K562 (cell line): ENCODE measurements around the gene NUCB2. TPM values are rescaled to one million over a fixed set of nuclear protein-coding genes. Genes with fewer than 3 reads are reported as not detected.

Experiments used
- ATAC-seq: fragments of 200-7000 bp; cut with Tn5 transposase; 3 replicates; pipeline ENCODE4 v1.9.1; 2020; ENCODE audit warnings: moderate library complexity
- BruUV-seq: library from RNA; stranded (reverse); fragments of 400-500 nt; replicated peaks from 2 replicates; lab custom pipeline; 2021; lab: Mats Ljungman, UMichigan
- CTCF ChIA-PET: fragments of 300-600 bp; formaldehyde crosslinking; extraction: SDS; loops from one replicate; lab custom pipeline; 2021; ENCODE audit warnings: low intra/inter-chr PET ratio; lab: Yijun Ruan, JAX
- POLR2A ChIA-PET: fragments of 300-600, 350-650 bp; sonication (Branson Sonifier 250); formaldehyde crosslinking; extraction: SDS; loops from one replicate; lab custom pipeline; 2021; ENCODE audit warnings: antibody characterized with exemption, inconsistent platforms; lab: Yijun Ruan, JAX
- DNase-seq, 4 experiments: peaks; one replicate each; pipeline versions ENCODE4 v3.0.0 to v3.0.0-alpha.2; 2011 to 2018; ENCODE audit warnings: low spot score in 3 of 4, mixed read lengths in 3 of 4; ENCODE audit errors: extremely low read depth in 1 of 4
- FAIRE-seq: peaks from 2 replicates; lab custom pipeline; 2011; peaks lifted over from hg19 to GRCh38; lab: Jason Lieb, UNC
- H2AFZ ChIP-seq: 2 replicates; pipeline ENCODE4 v1.6.0; 2011; ENCODE audit warnings: low read depth, low read length, control low read depth, inconsistent platforms
- H3K27ac ChIP-seq: fragments of 200-600 bp; 3 replicates; pipeline ENCODE4 v1.8.0; 2011; ENCODE audit warnings: low read depth, mild to moderate bottlenecking, control low read depth, inconsistent platforms, low read length, moderate library complexity, mixed read lengths; ENCODE audit errors: extremely low read depth
- H3K27me3 ChIP-seq, 2 experiments: fragments of 300-600 bp in 1 of 2; 2 replicates in 1 of 2; 3 replicates in 1 of 2; pipeline versions ENCODE4 v1.6.0 to v1.8.0; 2011; ENCODE audit warnings: inconsistent platforms in 2 of 2, low read length in 2 of 2, mild to moderate bottlenecking in 1 of 2, mixed read lengths in 1 of 2, moderate library complexity in 1 of 2; ENCODE audit not compliant: control insufficient read depth in 2 of 2, insufficient read depth in 2 of 2
- H3K36me3 ChIP-seq: fragments of 300-600 bp; 3 replicates; pipeline ENCODE4 v1.8.0; 2011; ENCODE audit warnings: mild to moderate bottlenecking, low read length, inconsistent platforms; ENCODE audit not compliant: control insufficient read depth, insufficient read depth
- H3K4me1 ChIP-seq, 2 experiments: fragments of 200-600 bp in 1 of 2; replicated peaks in 1 of 2; 2 replicates in 1 of 2; 3 replicates in 1 of 2; pipeline versions ENCODE4 v1.5.1 to v1.8.0; 2011; ENCODE audit warnings: inconsistent platforms in 2 of 2, low read length in 2 of 2, mild to moderate bottlenecking in 1 of 2, mixed read lengths in 1 of 2, moderate library complexity in 1 of 2; ENCODE audit not compliant: control insufficient read depth in 2 of 2, insufficient read depth in 2 of 2
- H3K4me2 ChIP-seq: 2 replicates; pipeline ENCODE4 v1.6.1; 2011; ENCODE audit warnings: low read length, control low read depth, inconsistent platforms, mixed read lengths; ENCODE audit not compliant: insufficient read depth
- H3K4me3 ChIP-seq: fragments of 200-600 bp; sonication (generic), shearing (Covaris generic); 2 replicates; pipeline ENCODE4 v1.5.1; 2016; ENCODE audit warnings: control low read depth, inconsistent platforms
- H3K79me2 ChIP-seq: fragments of 200-600 bp; 3 replicates; pipeline ENCODE4 v1.8.0; 2011; ENCODE audit warnings: low read length, inconsistent platforms; ENCODE audit not compliant: control insufficient read depth, insufficient read depth
- H3K9ac ChIP-seq, 2 experiments: 2 replicates each; pipeline versions ENCODE4 v1.6.0 to v1.6.1; 2011; ENCODE audit warnings: low read depth in 2 of 2, low read length in 2 of 2, control low read depth in 1 of 2, inconsistent platforms in 1 of 2, mild to moderate bottlenecking in 1 of 2, mixed read lengths in 1 of 2; ENCODE audit not compliant: insufficient read depth in 1 of 2
- H3K9me1 ChIP-seq: one replicate; pipeline ENCODE4 v1.6.0; 2011; ENCODE audit warnings: inconsistent platforms, mild to moderate bottlenecking, low read length, moderate library complexity; ENCODE audit not compliant: control insufficient read depth, insufficient read depth
- H3K9me3 ChIP-seq: replicated peaks from 2 replicates; pipeline ENCODE4 v1.5.1; 2011; ENCODE audit warnings: low read depth, low read length, inconsistent platforms; ENCODE audit not compliant: control insufficient read depth, insufficient read depth
- H4K20me1 ChIP-seq: replicated peaks from 2 replicates; pipeline ENCODE4 v1.6.1; 2011; ENCODE audit warnings: low read length, inconsistent platforms, mixed read lengths; ENCODE audit not compliant: control insufficient read depth, insufficient read depth
- CBX1 ChIP-seq: sonication (generic); IDR thresholded peaks from 2 replicates; pipeline ENCODE4 v1.6.1; 2016; ENCODE audit warnings: antibody characterized with exemption, low read depth, mild to moderate bottlenecking
- ETS2 ChIP-seq: IDR thresholded peaks from 2 replicates; pipeline ENCODE4 v1.6.1; 2016; ENCODE audit warnings: borderline replicate concordance, missing genetic modification characterization, mild to moderate bottlenecking, moderate library complexity, missing compliant biosample characterization; ENCODE audit not compliant: poor library complexity, severe bottlenecking
- ETV1 ChIP-seq: fragments of 450-650 bp; conservative IDR thresholded peaks from 2 replicates; pipeline ENCODE4 v1.6.1; 2016; ENCODE audit warnings: missing genetic modification characterization, control low read depth, low read depth, missing compliant biosample characterization
- HMGN3 ChIP-seq: IDR thresholded peaks from 2 replicates; pipeline ENCODE4 v1.6.1; 2011; ENCODE audit warnings: borderline replicate concordance, low read depth, mild to moderate bottlenecking, mixed read lengths, low read length; ENCODE audit not compliant: insufficient read length; ENCODE audit errors: extremely low read depth
- KDM1A ChIP-seq, 2 experiments: fragments of 450-650 bp; IDR thresholded peaks; 2 replicates each; pipeline ENCODE4 v1.6.1; 2016; ENCODE audit warnings: mild to moderate bottlenecking in 2 of 2
- NFATC3 ChIP-seq: fragments of 450-650 bp; IDR thresholded peaks from 2 replicates; pipeline ENCODE4 v1.6.1; 2017; ENCODE audit warnings: mild to moderate bottlenecking
- NONO ChIP-seq, 2 experiments: fragments of 200-400 bp in 1 of 2; fragments of 450-650 bp in 1 of 2; formaldehyde crosslinking in 1 of 2; IDR thresholded peaks; 2 replicates each; pipeline ENCODE4 v1.6.1; 2017; ENCODE audit warnings: low read depth in 2 of 2, mild to moderate bottlenecking in 2 of 2, moderate library complexity in 2 of 2, low read length in 1 of 2
- NRF1 ChIP-seq, 2 experiments: fragments of 450-650 bp; IDR thresholded peaks in 1 of 2; conservative IDR thresholded peaks in 1 of 2; 2 replicates each; pipeline ENCODE4 v1.6.1; 2014; ENCODE audit warnings: mild to moderate bottlenecking in 2 of 2
- SIN3A ChIP-seq, 2 experiments: fragments of 150-350 bp in 1 of 2; IDR thresholded peaks; 2 replicates each; pipeline ENCODE4 v1.6.1; 2011 to 2016; ENCODE audit warnings: borderline replicate concordance in 2 of 2, low read depth in 2 of 2, low read length in 2 of 2, mild to moderate bottlenecking in 2 of 2, moderate library complexity in 2 of 2; ENCODE audit not compliant: control insufficient read depth in 1 of 2
- YY1 ChIP-seq, 3 experiments: IDR thresholded peaks; 2 replicates each; pipeline ENCODE4 v1.6.1; 2011; ENCODE audit warnings: low read length in 2 of 3, mild to moderate bottlenecking in 2 of 3, moderate library complexity in 2 of 3, borderline replicate concordance in 1 of 3, control low read depth in 1 of 3, low read depth in 1 of 3; ENCODE audit not compliant: insufficient read depth in 3 of 3, insufficient replicate concordance in 2 of 3, control insufficient read depth in 1 of 3, insufficient read length in 1 of 3; ENCODE audit errors: extremely low read depth in 1 of 3
- ZNF253 ChIP-seq: fragments of 250-450 bp; sonication (Bioruptor Pico); conservative IDR thresholded peaks from 2 replicates; pipeline ENCODE4 v1.6.1; 2021; ENCODE audit warnings: mild to moderate bottlenecking
- ZNF316 ChIP-seq: fragments of 450-650 bp; IDR thresholded peaks from 2 replicates; pipeline ENCODE4 v1.6.1; 2016
- ZNF57 ChIP-seq: fragments of 450-650 bp; formaldehyde crosslinking; IDR thresholded peaks from 2 replicates; pipeline ENCODE4 v1.4.0; 2020; ENCODE audit warnings: mild to moderate bottlenecking, moderate library complexity
- ZNF76 ChIP-seq: fragments of 250-450 bp; sonication (Bioruptor Pico); IDR thresholded peaks from 2 replicates; pipeline ENCODE4 v1.4.0; 2020; ENCODE audit warnings: mild to moderate bottlenecking, moderate library complexity, borderline replicate concordance
- WGBS: fragments of 100-300 bp; shearing (Covaris generic); methylation state at CpG from one replicate; pipeline ENCODE4 v1.1.6; 2016; ENCODE audit warnings: low coverage, mixed read lengths; ENCODE audit not compliant: insufficient coverage; ENCODE audit errors: missing lambda C conversion rate; 5-methylcytosine and 5-hydroxymethylcytosine counted together
- in situ Hi-C: fragments of 300-500 bp; cut with MboI; formaldehyde crosslinking; loops from 4 replicates; pipeline ENCODE4 v1.15.0; 2018; ENCODE audit warnings: inconsistent platforms, mixed read lengths
- intact Hi-C: fragments of 100-400 bp; cut with micrococcal nuclease; formaldehyde crosslinking; loops from 2 replicates; pipeline ENCODE4 v1.14.2; 2022
- polyA plus RNA-seq, 8 experiments: library from polyadenylated mRNA; depleted of rRNA in 4 of 8; stranded (reverse) in 5 of 8; unstranded in 3 of 8; fragments of >200 nt; fragmentation: Nextera tagmentation in 2 of 8; fragmentation: Illumina TruSeq in 1 of 8; extraction: Ambion mirVana in 2 of 8; extraction: Trizol in 1 of 8; gene quantifications; 2 replicates each; pipeline versions ENCODE4 v1.2.1 to v1.2.3, GENCODE V29; 2011 to 2014; ENCODE audit warnings: inconsistent platforms in 1 of 8, missing spikeins in 1 of 8
- total RNA-seq, 7 experiments: library from RNA; depleted of rRNA in 6 of 7; stranded (reverse); fragments of >200 nt in 6 of 7; fragmentation: Illumina TruSeq in 2 of 7; extraction: Trizol in 2 of 7; gene quantifications; 2 replicates each; pipeline versions ENCODE4 v1.2.1 to v1.2.3, GENCODE V29; 2011 to 2021; ENCODE audit warnings: low replicate concordance in 1 of 7

Gene NUCB2
- total and polyA plus RNA-seq, 9 of the 15 experiments (the other 6 are each of a cell fraction or from before 2014, with no cell fraction given), result 54.0 to 108 (median 84.6) TPM

- TF ChIP-seq CBX1 (0 out of 2 replicates have a peak, but pooled peaks have one; percentile 30), ZNF316 (no peak)
Measured at GRCh38 chr11:17354601-17354991, 78.1 kb downstream of the NUCB2 start (continued).

DNA sequence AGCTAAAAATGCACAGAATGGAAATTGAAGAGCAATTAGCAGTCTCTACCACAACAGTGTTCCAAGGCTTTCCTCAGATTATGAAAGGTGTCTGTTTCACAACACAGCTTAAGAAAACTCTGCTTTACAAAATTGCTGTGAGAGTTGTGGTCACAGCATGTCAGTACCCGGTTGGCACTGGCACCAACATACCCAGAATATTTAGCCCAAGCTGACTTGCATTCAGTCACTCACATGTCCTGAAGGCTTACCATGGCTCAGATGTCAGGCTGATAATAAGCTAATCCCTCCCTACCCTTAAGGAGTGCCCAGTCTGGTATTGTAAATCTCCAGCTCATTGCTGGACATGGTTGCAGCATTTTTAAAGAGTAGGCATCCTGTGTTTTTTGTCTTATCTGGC is 90.0 kb downstream of the NUCB2 start:
- TF ChIP-seq KDM1A (IDR thresholded peaks at IDR 0.05), result no peak
- TF ChIP-seq ETV1 (tag), result no peak
- no peak for TF ChIP-seq ZNF57 (CRISPR knock-in tag)
- TF ChIP-seq NONO (IDR thresholded peaks at IDR 0.05; ENCODE audit: low read depth in 2 of 2, low read length in 1 of 2), result no peak
- TF ChIP-seq YY1 (IDR thresholded peaks at IDR 0.05; ENCODE audit: borderline replicate concordance in 1 of 3, control insufficient read depth in 1 of 3, extremely low read depth in 1 of 3, insufficient read depth in 3 of 3, insufficient read length in 1 of 3, insufficient replicate concordance in 2 of 3, low read depth in 1 of 3, low read length in 2 of 3), result no peak
- TF ChIP-seq NFATC3, result no peak
- TF ChIP-seq ETS2 (tag), result no peak
- no peak for TF ChIP-seq ZNF76
- TF ChIP-seq ZNF253 (CRISPR knock-in tag), result no peak
- TF ChIP-seq SIN3A (IDR thresholded peaks at IDR 0.05; ENCODE audit: borderline replicate concordance in 2 of 2, control insufficient read depth in 1 of 2, low read depth in 2 of 2, low read length in 2 of 2), result no peak
- no peak for TF ChIP-seq NRF1 (conservative IDR thresholded peaks at IDR 0.05 in 1 of 2, IDR thresholded peaks at IDR 0.05 in 1 of 2)
- TF ChIP-seq HMGN3, result no peak
- ChIA-PET CTCF (no interaction called here), POLR2A (interaction anchor here (0.6 kb wide), 1 partner anchor 1908 kb away, joined by 3 read pairs; no protein-coding TSS in a partner anchor)
- BruUV-seq, result no TSS peak
- peak; percentile 19 for FAIRE-seq
- Histone ChIP-seq H3K9me1 (no peaks in the 10 kb centered on the region), H3K4me2 (no peak overlapping the region), H3K4me3 (no peak overlapping the region), H2AFZ (no peak overlapping the region), H3K9ac (no peak overlapping the region), H3K4me1 (no peaks in the 10 kb centered on the region), H3K36me3 (peaks cover 92% of the 10 kb centered on the region), H3K27me3 (no peaks in the 10 kb centered on the region), H3K9me3 (peaks cover 25% of the 10 kb centered on the region), H4K20me1 (no peaks in the 10 kb centered on the region), H3K79me2 (peaks cover 20% of the 10 kb centered on the region; the same call in 2 of the 3 replicates), H3K27ac (no peak overlapping the region)
- no peak for ATAC-seq
- in situ Hi-C loops (no loop called here), intact Hi-C loops (no loop called here)
- 100% methylated on average over 1 of the region's 1 CpG for WGBS
- no peak for DNase-seq
